Activated T-helper 1 cell treated with anti-CD3 and anti-CD28 coated beads, Interleukin-2, amount 50 U/mL, for 16 hours (primary cell): ENCODE data around the gene ENTPD6.

ENCODE experiments used
- DNase-seq, 2 donors: peaks; one replicate each; pipeline ENCODE4 v3.0.0-alpha.2; 2020; ENCODE audit warnings: low read depth in 1 of 2, low spot score in 1 of 2

ENTPD6 gene

DNA sequence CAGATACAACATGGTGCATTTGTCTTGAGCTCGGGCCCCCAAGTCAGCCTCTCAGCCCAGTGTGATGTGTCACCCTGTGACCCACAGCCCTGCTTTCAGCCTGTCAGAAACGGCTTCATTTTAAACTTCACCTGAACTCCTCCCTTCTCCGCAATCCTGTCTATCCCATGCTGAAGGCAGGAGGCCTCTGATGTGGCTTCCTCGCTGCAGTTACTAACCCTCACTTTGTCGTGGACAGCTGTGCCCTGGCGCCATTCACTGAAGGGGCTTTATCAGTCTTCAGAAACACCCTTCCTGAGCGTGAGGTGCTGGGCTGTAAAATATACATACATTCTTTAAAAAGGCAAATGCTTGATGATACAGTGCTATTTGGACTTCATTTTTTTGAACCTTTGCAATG, 7.9 kb upstream of the ENTPD6 start:
- DNase-seq = no peak

DNA sequence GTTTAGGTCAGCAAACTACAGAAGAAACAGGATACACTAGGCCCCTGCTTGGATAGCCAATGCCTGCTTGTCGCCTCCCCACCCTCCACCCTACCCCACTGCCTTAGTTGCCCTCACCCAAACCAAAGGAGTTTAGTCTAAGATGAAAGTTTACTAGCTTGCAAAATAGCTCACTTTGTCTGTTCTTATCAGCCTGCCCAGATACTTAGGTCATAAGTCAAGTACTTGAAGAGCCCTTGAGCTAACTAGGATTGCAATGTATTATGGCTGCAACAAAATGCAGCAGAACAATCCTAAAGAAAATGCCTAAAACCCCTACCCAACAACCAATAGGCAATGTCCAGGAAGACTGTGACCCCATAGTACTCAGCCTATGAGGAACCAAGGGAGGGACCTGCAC, 7.3 kb upstream of the ENTPD6 start:
- no peak for DNase-seq

DNA sequence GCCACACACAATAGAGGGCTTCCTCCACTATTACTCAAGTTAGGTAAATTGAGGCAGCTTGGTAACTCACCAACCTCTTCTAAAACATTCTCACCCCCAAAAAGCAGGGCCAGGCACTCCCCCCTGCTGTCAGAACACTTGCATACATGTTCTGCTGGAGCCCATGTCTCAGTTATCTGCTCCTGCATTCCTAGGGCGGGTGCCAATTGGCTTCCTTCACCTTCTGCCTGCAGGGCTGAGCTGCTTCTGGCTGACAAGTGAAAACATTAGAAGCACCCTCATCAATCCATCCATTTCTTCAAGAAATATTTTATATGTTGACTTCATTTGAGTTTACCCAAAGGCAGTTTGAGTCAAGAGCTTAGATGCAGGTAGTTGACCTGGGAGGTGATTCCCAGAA, 4.5 kb upstream of the ENTPD6 start:
- DNase-seq = no peak

DNA sequence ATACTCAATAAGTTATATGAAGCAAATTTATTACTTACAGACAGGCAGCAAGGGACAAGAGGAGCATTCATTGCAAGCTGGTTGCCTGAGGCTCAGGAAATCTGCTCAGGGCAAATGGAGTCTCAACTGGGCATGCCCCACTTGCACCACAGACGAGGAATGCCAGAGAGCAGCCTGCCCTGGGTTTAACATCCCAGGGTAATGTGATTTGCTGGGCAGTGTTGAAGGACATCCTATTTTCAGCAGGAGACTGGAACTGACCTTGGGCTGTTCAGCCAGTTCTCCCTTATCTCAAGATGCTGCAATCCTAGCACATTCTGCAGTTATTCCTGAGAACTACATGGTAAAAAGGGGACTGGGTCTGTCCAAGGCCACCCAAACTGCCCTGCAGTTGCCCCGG, 3.8 kb upstream of the ENTPD6 start:
- DNase-seq = no peak

DNA sequence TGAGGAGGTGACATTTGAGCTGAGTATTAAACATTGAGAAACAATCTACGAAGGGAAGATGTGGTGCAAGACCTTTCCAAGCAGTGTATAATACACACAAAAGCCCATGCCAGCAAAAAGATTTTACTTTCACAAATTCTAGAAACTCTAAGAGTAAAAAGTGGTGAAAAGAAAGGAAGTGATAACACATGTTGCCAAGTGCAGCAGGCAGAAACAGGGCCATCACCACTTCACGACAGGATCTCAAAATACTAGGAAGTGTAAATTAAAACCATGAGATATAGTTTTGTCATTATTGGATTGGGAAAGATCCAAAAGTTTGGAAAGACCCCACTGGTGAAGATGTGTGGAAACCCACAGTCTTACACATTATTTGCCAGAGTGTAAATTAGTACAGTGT, 1.7 kb upstream of the ENTPD6 start:
- DNase-seq = no peak

DNA sequence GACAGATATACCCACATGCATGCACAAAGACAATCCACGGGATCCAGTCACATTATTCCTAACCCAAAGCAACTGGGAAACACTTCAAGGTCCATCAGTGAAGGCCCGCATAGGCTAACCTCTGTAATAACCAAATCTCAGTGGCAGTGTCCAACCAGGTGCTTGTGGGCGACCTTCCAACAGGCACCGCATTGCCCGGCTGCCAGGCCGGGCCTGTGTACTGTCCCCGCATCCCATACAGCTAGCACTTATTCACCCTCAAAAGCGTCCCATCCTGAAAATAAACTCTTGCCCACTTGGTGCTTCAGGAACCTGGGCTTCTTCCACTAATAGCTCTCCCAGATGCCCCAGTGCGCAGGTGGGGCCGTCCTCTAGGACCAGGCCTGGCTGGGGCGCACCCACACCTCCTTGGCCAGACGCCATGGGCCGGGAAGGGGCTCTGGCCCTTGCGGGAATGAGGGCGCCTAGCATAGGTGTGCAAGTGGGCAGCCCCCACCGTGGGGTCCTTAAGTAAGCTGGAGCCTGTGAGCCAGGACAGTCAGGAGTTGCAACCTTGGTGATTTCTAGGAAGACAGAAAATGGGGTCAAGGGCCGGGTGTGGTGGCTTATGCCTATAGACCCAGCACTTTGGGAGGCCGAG, 1.1 kb upstream of the ENTPD6 start:
- no peak for DNase-seq

DNA sequence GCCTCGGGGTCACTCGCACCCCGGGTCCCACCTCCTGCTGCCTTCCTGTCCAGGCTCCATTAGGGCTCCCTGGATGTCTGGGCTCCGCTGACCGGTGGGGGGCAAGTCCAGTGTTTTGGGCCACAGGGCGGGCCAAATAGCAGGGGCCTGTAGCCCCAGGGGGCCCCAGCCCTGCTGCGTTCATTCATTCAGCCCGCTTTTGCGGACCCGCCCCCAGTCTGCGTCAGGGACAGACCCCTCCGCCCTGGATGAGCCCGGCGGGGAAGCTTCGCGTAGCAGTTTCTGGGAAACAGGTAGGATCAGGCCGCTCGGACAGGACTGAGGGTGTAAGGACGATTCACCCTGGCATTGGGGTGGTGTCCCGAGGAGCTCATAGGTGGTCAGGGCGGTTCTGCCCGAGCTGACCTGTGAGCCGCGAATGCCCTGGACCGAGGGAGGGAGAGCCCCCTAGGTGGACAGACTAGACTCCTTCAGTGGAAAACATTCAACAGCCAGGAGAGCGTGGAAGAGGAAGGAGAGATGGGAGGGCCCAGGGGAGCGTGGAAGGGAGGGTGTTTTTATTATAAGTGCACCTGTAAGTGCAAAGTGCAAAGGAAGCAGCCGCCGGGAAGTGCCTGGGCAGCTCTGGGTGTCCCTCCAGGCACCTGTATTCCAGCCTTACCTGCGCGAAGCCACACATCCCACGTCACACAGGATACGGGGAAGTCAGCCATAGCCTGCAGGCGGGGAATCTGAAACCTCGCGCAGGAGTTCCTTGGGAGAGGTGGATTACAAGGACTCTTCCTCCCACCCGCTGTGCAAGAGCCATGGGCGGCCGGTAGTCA, 662 bp downstream of the ENTPD6 start:
- DNase-seq = peak in 1 of 2 donors; percentile 9

DNA sequence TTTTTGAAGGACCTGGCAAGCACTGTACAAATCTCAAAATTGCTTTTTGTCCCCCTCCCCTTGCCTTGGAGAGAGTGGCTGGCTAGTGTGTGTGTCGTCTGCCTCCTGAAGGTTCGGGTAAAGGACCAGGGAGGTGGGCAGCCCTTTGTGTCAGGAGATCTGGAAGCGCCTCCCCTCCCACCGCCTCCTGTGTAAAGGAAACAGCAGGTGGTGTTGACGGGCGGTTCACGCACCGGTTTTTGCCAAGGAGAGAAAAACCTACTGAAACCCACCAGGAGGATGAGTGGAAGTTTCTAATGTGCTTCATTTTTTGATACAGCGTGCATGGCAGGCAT, 1.2 kb downstream of the ENTPD6 start:
- DNase-seq = no peak

DNA sequence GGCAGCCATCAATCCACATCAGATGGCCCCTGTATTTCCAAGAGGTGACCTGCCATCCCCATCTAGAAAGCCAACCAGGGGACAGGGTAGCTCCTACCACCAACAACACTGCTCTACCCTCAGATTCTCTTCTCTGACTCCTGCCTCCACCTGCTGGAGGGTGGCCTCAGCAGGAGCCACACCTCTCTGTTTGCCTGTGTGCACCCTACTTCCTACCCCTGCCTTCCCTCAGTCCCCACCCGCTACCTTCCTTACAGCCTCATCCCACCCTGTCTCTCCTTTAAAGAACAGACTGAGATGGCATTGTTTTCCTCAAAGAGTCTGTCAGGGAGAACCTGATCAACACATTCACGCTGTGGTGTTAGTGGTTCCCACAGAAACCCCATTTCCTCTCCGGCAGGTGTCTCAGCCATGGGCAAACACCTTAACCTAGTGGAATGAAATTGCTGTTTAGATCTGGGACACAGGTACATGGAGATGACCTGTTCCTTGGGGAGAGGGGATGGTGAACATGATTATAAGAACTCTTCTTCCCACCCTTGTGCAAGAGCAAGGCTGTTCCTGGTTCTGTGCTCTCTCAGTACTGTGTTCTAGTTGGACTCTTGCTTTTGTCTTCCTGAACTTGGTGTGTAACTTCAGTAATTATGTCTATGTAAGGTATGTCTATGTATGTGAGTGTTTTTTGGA, 1.8 kb downstream of the ENTPD6 start:
- DNase-seq = no peak

DNA sequence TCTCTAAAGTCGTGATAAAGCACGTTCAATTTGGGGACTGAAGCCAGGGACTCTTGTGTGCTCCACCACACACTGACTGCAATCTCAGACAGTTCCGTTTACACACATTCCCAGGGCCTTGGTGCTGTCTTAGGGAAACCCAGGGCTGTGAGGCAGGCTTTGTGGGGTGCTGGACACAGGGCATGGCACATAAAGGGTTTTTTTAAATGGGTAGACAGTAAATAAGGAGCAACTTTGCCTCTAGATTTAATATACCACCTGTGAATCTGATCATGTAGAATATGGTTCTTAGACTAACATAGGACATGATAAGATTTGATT, 2.3 kb downstream of the ENTPD6 start:
- no peak for DNase-seq

DNA sequence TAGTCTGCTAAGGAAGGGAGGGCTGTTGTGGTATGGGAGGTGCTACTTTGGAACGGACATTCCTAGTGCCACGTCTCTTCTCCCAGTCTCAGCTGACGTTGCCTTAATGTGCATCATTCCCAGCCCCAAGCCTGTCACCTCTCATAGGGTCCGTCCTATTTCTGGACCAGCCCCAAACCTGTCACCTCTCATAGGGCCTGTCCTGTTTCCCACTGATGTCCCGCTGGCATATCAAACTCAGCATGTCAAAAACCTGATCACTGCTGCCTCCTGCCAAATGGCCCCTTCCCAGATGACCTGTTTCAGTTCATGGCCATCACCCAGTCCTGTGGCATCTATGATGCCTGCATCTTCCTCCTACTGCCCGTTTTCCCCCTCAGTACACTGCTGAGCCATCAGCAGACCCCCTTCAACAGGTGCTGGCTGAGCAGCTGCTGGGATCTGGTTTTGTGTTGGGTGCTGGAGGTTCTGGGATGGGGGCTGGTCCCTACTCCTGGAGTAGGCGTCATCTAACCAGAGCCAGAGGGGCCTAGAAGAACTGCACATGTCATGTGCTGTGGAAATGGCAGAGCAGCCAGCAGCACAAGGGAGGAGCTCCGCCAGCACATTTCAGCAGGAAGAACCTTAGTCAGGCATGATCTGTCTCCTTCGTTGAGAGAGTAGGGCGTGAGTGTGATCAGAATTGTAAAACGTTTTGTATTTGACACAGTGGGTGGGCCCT, 3.3 kb downstream of the ENTPD6 start:
- DNase-seq = no peak

DNA sequence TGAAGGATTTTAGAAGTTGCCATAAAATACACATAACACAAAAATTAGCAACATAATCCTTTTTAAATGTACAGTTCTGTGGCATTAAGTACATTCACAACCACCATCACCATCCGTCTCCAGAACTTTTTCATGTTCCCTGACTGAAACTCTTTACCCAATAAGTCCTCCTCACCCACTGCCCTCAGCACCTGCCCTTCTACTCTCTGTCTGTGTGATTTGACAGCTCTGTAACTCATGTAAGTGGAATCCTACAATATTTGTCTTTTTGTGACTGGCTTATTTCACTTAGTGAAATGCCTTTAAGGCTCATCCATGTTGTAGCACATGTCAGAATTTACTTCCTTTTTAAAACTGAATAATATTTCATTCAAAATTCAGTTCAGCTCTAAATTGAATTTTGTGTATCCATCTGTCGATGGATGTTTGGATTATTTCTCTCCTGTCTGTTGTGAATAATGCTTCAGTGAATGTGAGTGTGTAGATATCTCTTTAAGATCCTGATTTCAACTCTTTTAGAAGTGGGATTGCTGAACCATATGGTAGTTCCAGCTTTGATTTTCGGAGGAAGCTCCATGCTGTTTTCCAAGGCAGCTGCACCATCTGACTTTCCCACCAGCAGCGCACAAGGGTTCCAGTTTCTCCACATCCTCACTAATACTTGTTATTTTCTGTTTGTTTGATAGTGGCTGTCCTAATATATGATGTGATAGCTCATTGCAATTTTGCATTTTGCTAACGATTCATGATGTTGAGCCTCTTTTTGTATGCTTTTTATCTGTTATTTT, 4.2 kb downstream of the ENTPD6 start:
- DNase-seq = no peak

DNA sequence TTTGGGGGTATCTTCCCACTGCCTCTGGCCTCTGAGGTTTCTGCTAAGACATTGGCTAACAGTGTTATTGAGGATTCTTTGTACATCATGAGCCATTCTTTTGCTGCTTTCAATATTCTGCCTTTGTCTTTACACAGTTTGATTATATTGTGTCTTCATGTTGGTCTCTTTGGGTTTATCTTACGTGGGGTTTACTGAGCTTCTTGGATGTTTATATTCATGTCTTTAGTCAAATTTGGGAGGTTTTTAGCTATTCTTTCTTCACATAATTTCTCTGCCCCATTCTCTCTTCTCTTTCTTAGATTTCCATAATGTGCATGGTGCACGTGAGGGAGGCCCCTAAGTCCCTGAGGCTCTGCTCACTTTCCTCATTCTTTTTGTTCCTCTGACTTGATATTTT, 7.6 kb downstream of the ENTPD6 start:
- DNase-seq = no peak

DNA sequence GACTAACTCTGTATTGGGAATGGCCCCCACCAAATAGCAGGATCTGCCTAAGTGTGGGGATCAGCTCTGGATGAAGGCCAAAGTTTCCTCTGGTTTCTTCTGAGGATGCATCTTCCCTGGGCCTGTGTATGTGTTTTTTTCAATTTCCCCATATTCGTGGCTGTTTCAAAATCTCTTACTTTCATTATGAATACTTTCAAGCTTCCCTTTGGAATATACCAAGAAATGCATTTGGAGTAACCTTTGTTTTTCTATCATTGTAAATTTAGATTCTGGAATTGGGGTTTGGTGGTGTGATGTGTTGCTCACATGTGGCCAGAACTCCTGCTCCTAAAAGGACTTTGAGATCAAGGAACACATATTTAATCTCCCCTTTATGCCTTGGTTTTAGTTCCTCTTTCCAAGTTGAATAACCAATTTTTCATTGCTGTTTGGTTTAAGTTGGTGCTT, 8.4 kb downstream of the ENTPD6 start:
- no peak for DNase-seq

DNA sequence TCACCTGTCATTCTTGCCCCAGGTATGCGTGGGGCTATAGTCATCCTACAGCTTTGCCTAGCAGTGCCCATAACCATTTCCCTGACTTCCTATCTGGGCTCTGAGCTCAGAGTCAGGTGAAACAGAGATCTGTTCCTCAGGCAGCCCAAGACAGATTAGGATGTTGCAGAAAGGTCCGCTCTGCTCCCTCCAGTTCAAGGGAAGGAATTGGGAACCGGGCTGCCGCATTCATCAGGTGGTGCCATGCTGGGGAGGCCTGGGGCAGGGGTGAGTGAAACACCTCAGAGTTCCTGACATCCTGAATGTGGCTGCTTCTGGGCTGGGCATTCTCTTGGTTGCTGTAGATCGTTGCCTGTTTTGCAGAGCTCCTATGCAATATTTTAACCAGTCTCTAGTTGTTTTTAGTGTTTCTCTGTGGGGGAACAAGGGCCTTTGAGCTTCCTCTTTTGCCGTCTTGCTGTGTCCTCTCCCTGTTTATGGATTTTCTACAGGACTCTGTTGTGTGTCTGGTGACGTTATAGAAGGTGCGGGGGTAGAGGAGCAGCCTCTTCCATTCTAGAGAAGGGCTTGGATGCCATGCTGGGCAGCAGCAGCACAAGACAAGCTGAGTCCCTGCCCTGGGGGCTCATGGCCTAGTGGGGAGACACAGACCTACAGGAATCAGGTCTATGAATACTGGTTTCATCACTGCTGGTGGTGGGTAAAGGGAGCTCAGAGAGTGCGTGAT, 9.2 kb downstream of the ENTPD6 start:
- no peak for DNase-seq

DNA sequence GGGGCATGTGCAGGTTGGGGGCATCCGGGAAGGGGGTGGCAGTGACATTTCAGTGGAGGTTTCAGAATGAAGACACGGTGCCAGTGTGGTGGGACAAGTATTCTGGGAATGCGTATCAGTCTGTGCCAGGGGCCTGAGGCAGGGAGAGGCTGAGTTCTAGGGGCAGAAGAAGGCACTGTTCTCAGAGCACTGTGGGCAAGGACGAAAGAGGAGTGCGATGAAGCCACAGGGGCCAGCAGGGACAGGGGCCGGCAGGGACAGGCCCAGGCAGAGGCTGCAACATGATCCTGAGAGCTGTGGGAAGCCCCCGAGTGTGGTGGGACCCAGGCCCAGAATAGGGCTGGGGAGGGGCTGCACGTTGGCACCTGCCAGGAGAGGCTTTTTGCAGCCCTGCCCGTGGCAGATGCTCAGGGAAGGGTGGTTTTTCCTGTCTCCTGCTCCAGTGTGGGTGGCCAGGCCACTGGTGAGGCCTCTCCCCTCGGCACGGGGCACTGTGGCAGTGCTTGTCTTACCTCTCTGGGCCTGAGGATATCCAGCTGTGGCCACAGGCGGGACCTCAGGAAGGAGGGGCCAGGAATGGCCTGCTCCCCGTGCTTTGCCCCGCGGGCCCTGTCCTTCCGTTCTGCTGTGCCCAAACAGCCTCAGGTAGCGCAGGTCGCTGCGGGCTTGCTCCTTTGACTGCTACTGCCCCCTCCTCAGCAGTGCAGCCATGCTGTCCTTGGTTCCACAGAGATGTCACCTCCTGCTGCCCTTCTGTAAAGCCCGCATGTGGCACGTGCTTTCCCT, 10.0 kb downstream of the ENTPD6 start:
- no peak for DNase-seq

DNA sequence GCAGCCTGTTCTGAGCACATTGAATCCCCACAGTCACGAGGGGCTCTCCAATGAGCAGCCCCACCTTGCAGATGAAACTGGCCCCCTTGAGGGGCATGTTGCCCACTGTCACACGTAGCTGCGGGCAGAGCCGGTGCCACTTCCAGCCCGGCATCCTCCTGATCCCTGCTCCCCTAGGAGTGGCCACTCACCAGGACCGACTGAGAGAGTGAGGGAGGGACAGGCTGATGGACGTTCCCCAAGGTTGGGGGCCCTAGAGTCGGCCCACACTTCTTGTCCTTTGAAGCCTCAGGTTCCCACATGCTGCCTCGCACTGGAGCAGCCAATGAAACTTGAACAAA, 10.5 kb downstream of the ENTPD6 start:
- DNase-seq = no peak

DNA sequence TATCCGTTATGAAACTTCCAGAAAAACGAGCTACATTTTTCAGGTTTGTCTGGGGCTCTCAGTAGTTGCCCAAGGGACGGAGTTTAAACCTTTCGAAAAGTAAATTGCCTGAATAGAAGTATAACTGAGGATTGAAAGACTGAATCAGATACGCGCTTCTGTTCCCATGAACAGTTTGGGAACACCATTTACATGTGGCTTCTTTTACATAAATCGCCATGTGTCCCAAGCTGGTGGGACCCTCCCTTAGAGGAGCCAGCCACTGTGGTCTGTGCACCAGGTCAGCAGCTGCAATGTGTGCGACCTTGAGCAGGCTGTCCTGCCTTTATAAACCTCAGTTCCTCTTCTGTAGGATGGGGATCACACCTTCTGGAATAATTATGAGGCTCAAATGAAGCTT, 11.0 kb downstream of the ENTPD6 start:
- DNase-seq = no peak

DNA sequence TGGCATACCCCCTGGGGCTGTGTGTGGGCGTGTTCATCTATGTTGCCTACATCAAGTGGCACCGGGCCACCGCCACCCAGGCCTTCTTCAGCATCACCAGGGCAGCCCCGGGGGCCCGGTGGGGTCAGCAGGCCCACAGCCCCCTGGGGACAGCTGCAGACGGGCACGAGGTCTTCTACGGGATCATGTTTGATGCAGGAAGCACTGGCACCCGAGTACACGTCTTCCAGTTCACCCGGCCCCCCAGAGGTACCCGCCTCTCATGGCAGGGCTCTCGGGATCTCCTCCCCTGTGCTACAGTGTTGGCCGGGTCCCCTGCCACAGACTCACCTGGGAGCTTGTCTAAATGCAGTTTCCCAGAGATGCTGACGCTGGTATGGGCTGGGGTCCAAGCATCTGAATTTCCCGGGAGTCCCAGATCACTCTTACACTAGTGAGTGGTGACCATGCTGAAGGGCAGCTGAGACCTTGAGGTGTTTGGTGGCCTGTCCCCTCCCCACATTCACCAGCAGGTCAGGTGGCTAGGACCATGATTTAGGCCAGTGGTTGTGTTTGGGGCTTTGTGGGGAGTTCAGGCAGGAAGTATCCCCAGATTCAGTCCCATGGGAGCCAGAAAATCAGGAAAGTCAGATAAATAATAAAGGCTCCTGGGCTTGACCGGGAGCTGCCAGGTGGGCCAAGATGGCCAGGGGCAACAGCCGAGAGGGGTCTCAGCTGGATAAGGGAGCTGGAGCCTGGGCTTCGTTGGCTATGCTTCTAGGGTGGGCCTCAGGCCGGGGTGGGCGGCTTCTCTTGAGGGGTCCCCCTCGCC, 11.8 kb downstream of the ENTPD6 start:
- DNase-seq = no peak
